ENCODE measurements around the gene CELF5.
"Not testable (repeated sequence)": the region's sequence is repeated elsewhere in the genome, so short reads cannot be mapped to it uniquely, and the experiment has no call there.

DNA sequence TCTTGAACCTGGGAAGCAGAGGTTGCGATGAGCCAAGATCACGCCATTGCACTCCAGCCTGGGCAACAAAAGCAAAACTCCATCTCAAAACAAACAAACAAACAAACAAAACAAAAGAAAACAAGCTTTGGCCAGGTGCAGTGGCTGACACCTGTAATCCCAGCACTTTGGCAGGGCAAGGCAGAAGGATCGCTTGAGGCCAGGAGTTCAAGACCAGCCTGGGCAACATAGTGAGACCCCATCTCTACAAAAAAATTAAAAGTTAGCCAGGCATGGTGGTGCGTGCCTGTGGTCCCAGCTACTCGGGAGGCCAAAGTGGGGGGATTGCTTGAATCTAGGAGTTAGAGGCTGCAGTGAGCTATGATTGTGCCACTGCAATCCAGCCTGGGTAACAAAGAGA is 64.0 kb downstream of the CELF5 start:
- TF ChIP-seq POLR2A (IDR thresholded peaks at IDR 0.05) = not testable (repeated sequence)
- TF ChIP-seq, protein P1, sequence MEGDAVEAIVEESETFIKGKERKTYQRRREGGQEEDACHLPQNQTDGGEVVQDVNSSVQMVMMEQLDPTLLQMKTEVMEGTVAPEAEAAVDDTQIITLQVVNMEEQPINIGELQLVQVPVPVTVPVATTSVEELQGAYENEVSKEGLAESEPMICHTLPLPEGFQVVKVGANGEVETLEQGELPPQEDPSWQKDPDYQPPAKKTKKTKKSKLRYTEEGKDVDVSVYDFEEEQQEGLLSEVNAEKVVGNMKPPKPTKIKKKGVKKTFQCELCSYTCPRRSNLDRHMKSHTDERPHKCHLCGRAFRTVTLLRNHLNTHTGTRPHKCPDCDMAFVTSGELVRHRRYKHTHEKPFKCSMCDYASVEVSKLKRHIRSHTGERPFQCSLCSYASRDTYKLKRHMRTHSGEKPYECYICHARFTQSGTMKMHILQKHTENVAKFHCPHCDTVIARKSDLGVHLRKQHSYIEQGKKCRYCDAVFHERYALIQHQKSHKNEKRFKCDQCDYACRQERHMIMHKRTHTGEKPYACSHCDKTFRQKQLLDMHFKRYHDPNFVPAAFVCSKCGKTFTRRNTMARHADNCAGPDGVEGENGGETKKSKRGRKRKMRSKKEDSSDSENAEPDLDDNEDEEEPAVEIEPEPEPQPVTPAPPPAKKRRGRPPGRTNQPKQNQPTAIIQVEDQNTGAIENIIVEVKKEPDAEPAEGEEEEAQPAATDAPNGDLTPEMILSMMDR (IDR thresholded peaks at IDR 0.05) = not testable (repeated sequence)
